ENCODE results near the gene ITPKB.
"Not testable (repeated sequence)": the region's sequence is repeated elsewhere in the genome, so short reads cannot be mapped to it uniquely, and the experiment has no call there.

ITPKB gene

GRCh38 chr1:226730071-226730470, 9.0 kb downstream of the ITPKB start:
- DNase-seq, result no peak

GRCh38 chr1:226728448-226728847, 10.6 kb downstream of the ITPKB start:
- DNase-seq, result no peak

GRCh38 chr1:226725897-226726267, 13.2 kb downstream of the ITPKB start:
- no peak for DNase-seq

- DNase-seq, result no peak
Measured at GRCh38 chr1:226723657-226724532, 15.2 kb downstream of the ITPKB start.

- DNase-seq, result no peak
Measured at GRCh38 chr1:226722901-226723656, 16.0 kb downstream of the ITPKB start.

- no peak for DNase-seq
Measured at GRCh38 chr1:226722240-226722900, 16.7 kb downstream of the ITPKB start.

- DNase-seq, result not testable (repeated sequence)
Measured at GRCh38 chr1:226720574-226720973, 18.5 kb downstream of the ITPKB start.

- no peak for DNase-seq
Measured at GRCh38 chr1:226719596-226720387, 19.3 kb downstream of the ITPKB start.

- no peak for DNase-seq
Measured at GRCh38 chr1:226717256-226717909, 21.7 kb downstream of the ITPKB start.

- no peak for DNase-seq
Measured at GRCh38 chr1:226716577-226716976, 22.5 kb downstream of the ITPKB start.

- no peak for DNase-seq
Measured at GRCh38 chr1:226714148-226714547, 24.9 kb downstream of the ITPKB start.

GRCh38 chr1:226712742-226713419, 26.2 kb downstream of the ITPKB start:
- no peak for DNase-seq

- peak; percentile 54 for DNase-seq
Measured at GRCh38 chr1:226711976-226712741, 26.9 kb downstream of the ITPKB start.

GRCh38 chr1:226710501-226710900, 28.6 kb downstream of the ITPKB start:
- no peak for DNase-seq

- DNase-seq, result no peak
Measured at GRCh38 chr1:226709953-226710352, 29.1 kb downstream of the ITPKB start.

GRCh38 chr1:226708967-226709396, 30.1 kb downstream of the ITPKB start:
- DNase-seq, result no peak

- DNase-seq, result peak; percentile 40
Measured at GRCh38 chr1:226708342-226708780, 30.7 kb downstream of the ITPKB start.

GRCh38 chr1:226706684-226707083, 32.4 kb downstream of the ITPKB start:
- DNase-seq, result no peak

- DNase-seq, result no peak
Measured at GRCh38 chr1:226704169-226704937, 34.7 kb downstream of the ITPKB start.

Data from activated naive CD4-positive, alpha-beta T cell treated with Interleukin-2 at 50 U/mL for 16 hours (primary cell).